Amniotic epithelial cell (primary cell): ENCODE data around the gene FOXO3.

ENCODE experiments used
- DNase-seq: peaks from one replicate; pipeline ENCODE4 v3.0.0-alpha.2; 2010; ENCODE audit warnings: low read depth

Gene FOXO3

DNA sequence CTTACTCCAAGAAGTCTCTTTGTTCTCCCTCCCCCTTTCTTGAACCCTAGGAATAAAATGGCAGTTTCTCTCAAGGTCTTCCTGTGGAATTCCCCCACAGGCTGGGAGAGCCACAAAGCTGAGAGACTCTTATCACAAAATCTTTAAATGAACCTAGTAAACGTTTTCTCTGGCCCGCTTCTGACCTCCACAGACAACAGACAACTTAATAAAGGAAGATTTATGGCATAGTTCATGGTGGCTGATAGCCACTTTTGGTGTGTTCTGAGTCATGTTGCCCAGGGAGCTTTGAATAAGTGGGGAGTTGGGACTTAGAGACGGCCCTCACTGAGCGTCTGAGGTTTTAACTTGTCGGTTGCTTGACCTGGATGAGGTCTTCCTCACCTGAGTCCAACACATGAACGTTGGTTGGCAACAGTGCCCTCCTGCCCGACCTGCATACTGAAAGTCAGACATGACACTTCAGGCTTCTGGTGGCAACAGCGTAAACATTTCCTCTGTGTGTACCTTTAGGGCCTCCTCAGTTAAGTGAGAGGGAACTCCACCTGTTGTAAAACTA, 124.1 kb downstream of the FOXO3 start:
- DNase-seq, result peak; percentile 87

GRCh38 chr6:108685970-108686369, 125.3 kb downstream of the FOXO3 start:
- no peak for DNase-seq

GRCh38 chr6:108686896-108687295, 126.2 kb downstream of the FOXO3 start:
- DNase-seq, result no peak

DNA sequence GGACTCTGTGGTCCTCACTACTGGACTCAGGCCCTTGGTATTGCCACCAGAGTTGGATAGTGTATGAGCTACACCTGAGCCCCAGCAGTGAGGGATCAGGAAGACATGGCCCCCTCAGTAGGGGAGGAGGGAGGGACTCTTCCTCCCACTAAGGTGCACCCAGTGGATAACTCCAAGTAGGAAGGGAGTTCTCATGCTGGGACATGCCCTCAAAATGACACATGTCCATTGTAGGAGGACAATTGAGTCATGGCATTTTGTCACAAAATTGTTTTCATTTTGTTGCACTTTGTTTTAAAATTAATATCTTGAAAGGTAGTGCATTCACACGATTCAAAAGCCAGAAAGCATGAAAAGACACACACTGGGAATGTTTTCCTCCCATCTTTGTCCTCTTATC, 127.2 kb downstream of the FOXO3 start:
- no peak for DNase-seq

GRCh38 chr6:108689272-108690161, 128.8 kb downstream of the FOXO3 start:
- peak; percentile 99 for DNase-seq

- peak; percentile 58 for DNase-seq
Observed at GRCh38 chr6:108690326-108691049, 129.8 kb downstream of the FOXO3 start.

- DNase-seq, result no peak
Observed at GRCh38 chr6:108693430-108694154, 132.9 kb downstream of the FOXO3 start.

GRCh38 chr6:108694816-108695215, 134.1 kb downstream of the FOXO3 start:
- no peak for DNase-seq

DNA sequence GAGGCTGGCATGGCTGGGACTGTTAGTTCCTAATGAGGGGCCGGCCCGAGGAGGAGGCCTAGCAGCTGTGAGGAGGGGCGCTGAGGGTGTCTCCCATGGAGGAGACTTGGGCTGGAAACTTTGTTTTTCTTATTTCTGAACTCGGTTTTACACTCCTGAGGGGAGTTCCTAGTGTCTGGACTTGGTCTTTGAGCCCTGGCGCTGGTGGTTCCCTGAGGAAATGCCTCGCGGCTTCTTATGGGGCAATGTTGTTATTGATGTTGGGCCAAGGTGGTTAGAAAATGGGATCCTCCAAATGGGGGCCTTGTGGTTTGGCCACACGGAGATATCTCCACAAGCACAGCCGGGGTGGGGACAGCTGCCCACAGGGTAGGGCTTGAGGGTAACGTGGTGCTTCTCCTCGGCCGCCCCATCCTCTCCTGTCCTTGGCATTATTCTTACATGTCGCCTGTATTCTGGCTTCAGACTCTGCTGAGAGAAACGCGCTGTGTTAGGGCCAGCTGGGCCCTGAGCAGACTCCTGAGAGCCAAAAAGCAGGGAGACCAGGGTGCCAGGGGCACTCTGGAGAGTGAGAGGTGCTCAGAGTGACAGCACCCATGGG, 136.9 kb downstream of the FOXO3 start:
- no peak for DNase-seq

DNA sequence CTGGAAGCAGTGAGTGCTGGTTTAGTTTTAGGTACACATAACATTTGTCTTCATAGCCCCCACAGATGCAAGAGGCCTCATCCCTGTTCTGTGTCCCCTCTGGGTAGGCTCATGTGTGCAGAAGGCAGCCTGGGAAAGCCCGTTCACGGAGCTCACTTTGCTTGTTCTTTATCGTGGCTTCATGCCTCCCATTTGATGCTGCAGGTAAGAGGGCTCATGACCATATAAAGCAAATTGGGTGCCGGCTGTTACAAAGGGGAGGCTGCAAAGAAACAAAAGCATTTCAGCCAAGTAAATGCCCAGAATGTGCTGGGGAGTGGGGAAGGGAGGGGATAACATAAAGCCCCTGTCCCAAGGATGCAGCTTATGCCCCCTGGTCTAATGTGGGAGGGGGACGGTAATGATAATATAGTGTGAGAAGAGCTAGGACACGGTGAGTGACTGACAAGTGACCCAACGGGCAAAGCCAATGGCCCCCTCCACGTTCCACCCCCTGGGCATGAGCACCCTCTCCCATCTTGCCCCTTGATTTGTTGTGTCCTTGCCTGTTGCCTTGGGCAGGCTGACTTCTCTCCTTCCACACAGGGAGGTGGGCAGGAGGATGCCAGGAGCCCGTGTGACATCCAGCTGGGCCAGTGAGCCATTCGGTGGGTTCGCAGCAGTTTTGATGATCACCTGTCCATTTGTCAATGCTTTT, 138.0 kb downstream of the FOXO3 start:
- no peak for DNase-seq

DNA sequence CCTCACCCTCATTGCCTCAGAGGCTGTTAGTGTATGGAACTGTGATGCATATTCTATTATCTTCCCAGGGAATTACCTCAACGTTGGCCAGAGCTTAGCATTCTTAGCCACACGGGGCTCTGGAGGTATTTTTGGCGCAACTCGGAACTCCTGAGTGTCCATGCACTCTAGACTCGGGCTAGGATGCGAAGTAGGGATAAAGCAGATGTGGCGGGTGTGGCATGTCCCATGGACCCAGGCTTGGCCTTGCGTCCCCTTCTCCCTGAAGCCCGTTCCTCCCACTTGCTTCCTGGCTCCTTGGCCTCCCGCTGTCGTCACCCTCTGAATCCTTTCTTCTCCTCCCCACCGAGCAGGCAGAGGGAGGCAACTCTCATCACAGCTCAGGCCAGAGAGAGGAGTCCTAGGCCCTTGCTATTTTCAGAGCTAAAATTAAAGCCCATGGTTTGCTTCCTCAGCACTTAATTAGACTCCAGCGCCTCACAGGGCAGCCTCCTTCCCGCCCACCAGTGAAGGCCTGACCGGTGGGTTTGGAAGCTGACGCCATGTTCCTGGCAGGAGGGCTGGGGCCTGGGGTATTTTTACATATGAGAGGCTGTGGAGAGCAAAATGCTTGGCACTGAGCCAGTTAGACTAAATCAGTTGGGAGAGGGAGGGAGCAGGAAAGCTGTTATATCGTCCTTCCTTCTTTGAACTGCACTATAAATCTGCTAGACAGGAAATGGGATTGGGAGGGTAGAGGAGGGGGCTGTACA, 138.7 kb downstream of the FOXO3 start:
- no peak for DNase-seq

GRCh38 chr6:108702106-108702851, 141.6 kb downstream of the FOXO3 start:
- DNase-seq, result no peak

DNA sequence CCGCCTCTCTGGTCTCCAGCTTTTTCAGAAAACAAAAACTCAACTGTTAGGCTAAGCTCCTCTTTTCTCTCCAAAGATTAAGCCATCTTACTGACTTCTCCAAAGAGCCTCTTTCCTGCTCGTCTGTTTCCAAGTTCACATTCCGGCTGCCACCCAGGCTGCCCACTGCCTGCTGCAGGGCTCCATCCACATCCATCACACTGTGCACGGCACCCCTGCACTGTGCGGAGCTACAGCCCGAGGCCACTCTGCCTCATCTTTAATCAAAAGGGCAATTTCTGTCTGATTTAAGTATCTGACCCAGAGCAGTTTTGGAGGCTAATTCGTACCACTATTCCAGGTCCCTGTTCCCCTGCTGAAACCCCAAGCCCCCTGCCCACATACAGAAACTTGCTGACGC, 145.9 kb downstream of the FOXO3 start:
- no peak for DNase-seq

DNA sequence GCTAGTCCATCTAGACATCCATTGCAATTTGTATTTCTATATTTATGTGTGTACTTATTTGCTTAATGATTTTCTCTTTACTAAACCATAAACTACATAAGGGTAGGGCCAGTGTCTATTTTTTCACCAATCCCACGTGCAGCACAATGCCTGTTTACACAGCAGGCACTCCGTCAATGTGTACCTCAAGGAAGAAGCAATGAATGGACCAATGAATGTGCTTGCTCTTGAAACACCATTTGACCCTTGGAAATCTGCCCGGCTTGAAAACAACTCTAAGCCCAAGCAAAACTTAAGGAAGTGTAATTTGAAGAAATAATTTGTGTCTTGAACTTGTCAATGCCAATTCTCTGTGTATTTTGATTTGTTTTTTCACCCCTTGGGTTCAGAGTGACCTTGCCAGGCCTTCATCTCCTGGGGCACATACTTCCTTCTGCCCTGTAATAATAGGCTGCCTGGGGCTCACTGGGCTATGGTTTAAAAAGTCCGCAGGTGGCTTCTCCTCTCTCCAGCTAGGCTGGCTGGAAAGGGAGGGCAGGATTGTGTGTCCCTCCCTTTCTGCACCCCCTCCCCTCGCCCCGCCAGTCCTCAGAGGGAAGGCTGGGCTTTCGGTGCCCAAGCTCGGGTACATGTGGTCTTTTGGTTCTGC, 146.7 kb downstream of the FOXO3 start:
- DNase-seq, result no peak

DNA sequence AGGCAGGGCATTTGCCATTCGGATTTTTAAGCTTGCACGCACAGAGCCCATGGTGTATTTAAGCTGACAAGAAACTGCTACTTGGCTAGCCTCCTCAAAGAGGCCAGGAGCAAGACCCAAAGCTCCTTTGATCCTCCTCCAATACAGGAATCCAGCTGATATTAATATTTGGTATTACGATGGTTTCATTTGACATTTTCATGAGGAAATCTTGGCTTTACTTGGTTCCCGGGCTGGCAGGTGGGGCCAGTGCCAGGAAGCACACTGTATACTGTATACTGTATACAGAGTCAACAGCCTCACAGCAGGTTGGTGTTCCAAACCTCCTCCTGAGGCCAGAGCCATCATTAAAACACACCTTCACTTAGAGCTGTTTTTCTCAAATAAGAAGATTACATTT, 149.3 kb downstream of the FOXO3 start:
- no peak for DNase-seq

DNA sequence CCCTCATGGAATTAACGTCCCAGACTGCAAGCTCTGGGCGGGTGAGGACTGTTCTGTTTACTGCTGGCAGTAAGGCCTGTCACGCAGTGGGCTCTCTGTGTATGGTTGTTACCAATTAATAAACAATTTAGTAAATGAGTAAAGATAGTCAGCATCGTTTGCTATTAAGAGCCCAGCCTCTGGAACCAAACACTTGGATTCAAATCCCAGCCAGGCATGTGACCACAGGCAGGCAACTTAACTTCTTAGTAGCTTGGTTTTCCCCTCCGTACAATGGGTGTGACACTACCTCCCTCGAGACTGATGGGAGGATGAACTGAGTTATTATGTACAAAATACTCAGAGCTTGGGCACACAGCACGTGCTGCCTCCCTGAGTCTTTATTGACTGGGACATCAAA, 149.8 kb downstream of the FOXO3 start:
- DNase-seq, result no peak

DNA sequence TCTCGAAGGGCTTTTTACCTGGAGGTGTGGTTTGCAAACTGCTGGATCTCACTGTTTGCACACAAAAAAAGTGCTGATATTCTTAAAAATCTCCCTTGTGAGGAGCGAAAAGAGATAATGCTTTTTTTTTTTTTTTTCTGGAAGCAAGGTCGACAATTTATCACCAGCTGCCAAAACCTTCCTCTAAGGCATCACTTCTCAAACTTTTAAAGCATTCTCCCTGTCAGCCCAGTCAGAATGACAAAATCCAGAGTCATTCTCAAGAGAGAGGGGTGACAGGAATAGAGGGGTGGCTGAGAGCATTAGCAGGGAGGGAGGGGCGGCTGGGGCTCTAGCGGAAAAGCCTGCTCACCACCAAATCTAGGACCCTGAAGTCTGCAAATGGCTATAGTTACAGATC, 150.4 kb downstream of the FOXO3 start:
- DNase-seq, result peak; percentile 34

DNA sequence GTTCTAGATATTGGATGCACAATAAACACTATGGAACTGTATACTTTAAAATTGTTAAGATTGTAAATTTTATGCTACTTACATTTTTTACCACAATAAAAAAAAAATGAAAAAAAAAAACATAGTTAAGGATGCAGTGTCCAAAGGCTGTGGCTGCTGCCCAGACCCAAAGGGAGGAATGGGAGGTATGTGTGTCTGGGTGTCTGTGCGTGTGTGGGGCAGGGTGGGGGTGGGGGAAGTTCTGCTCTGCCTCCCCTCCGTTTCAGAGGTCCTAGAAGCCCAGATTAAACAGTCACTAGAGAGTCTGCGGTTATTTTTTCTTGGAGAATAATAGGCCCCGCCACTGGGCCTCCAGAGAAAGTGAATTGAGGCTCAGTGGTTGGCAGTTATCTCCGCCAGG, 151.1 kb downstream of the FOXO3 start:
- DNase-seq, result no peak

DNA sequence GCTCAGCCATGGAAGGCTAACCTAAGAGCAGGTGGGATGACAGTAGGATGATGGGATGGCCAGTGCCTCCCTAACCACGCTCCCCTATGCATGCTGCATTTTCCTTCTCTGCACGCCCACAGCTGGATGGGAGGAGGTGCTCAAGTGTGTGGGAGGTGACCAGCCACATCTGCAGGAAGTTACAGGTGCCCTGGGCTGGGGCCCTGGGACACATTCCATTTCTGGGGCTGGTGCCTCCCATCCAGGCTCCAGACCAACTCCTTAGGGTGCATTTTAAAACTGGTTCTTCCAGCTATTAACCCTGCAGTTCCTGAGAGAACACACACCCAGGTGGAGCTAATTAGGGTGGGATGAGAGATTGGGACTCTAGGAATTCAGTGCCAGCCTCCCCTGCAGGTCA, 152.2 kb downstream of the FOXO3 start:
- no peak for DNase-seq
